ENCODE measurements around the gene DMKN.

DMKN gene

DNA sequence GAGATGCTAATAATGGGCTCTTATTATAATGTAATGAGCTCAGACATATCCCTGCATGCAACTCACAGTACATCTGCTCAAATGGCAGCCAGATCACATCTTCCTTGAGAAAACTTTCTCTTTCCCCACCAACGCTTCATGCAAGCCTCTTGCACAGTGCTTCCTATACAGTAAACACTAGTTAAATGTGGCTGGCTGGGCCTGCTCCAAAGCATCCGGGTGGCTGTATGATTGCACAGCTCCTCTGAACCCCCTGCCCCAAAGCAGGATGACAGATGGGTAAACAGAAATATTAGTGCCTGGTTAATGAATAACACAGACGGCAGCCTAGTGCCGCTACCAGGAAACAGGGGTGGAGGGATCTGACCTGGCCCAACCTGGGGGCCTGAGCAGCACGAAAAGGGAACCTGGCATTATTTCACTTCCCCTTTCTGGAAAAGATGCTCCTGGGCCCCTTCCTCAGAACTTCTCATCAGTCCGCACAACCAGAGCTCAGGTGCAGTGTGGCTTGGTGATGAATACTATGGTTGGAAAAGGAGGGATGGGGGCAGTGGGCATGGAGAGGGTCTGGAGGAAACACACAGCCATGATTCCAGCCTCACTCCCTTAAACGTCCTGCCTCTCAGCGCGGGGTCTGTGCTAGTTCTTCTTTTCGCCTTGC, 54.6 kb downstream of the DMKN start:
- Histone ChIP-seq H3K23ac (ENCODE audit: low read length in 2 of 2) (no peak overlapping the region), H4K8ac (ENCODE audit: low read length) (no peak overlapping the region), H2BK15ac (ENCODE audit: low read depth, poor library complexity, severe bottlenecking) (no peak overlapping the region), H3K27me3 (ENCODE audit: control insufficient read depth in 1 of 2, insufficient read depth in 1 of 2, low read length in 2 of 2) (peaks cover 0 to 16% of the 10 kb centered on the region in 2 experiments), H3K4me3 (ENCODE audit: insufficient read depth in 1 of 2, low read depth in 1 of 2, low read length in 2 of 2) (no peak overlapping the region), H3K4ac (ENCODE audit: low read depth in 1 of 2, low read length in 2 of 2) (no peak overlapping the region), H2AFZ (ENCODE audit: low read depth, low read length) (no peak overlapping the region), H3K9me3 (ENCODE audit: control insufficient read depth, low read length) (no peaks in the 10 kb centered on the region), H2BK12ac (ENCODE audit: low read length in 2 of 2) (peak overlapping the region in 1 of 2 experiments; percentile 2), H2BK120ac (ENCODE audit: low read depth, low read length) (no peak overlapping the region), H3K79me1 (replicated peaks; ENCODE audit: low read length, poor library complexity, severe bottlenecking) (no peaks in the 10 kb centered on the region), H2BK5ac (ENCODE audit: low read depth, low read length, poor library complexity, severe bottlenecking) (no peak overlapping the region), H3K14ac (ENCODE audit: low read length in 2 of 2) (no peak overlapping the region), H3K4me1 (ENCODE audit: control insufficient read depth, insufficient read depth, low read depth, low read length) (peaks cover 7% of the 10 kb centered on the region), H4K91ac (ENCODE audit: low read length) (no peak overlapping the region), H3K36me3 (ENCODE audit: control insufficient read depth in 1 of 2, insufficient read depth in 2 of 2, low read depth in 1 of 2, low read length in 2 of 2) (no peaks in the 10 kb centered on the region), H3K4me2 (ENCODE audit: low read length, poor library complexity, severe bottlenecking) (no peak overlapping the region), H3K9ac (ENCODE audit: low read length) (no peak overlapping the region), H2AK5ac (ENCODE audit: low read length, severe bottlenecking) (no peak overlapping the region), H3K18ac (ENCODE audit: low read depth in 1 of 2, low read length in 2 of 2) (no peak overlapping the region), H3K27ac (ENCODE audit: low read length, poor library complexity, severe bottlenecking) (no peak overlapping the region)
- peak; percentile 62 for DNase-seq
- 54% methylated on average over 9 of the region's 10 CpGs for WGBS

DNA sequence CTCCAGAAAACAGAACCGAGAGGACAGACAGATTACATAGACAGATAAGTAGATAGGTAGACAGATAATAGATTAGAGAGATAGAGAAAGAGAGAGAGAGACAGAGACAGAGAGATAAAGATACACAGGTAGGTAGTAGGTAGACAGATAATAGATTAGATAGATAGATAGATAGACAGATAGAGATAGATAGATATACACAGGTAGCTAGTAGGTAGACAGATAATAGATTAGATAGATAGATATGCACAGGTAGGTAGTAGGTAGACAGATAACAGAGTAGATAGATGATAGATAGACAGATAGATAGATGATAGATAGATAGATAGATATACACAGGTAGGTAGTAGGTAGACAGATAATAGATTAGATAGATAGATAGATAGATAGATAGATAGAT, 55.3 kb downstream of the DMKN start:
- 42% methylated on average over 1 of the region's 1 CpG for WGBS
- DNase-seq = no peak

DNA sequence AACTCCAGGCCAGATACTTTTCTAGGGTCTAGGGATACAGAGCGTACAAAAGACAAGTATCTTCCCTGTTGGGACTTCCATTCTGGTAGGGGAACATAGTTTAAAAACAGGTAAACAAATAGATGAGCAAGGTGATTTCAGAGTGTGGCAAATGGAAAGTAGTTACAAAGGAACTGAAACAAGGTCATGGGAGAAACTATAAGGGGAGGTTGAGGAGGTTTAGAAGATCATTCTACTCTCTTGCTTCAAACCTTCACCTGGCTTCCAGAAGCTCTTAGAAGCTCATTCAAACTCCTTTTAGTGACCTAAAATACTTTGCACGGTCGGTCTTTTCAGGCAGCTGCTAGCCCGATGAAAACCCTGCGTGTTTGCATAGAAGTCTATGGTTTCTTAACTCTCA, 56.3 kb downstream of the DMKN start:
- Histone ChIP-seq H4K91ac (ENCODE audit: low read length) (no peak overlapping the region), H3K79me1 (replicated peaks; ENCODE audit: low read length, poor library complexity, severe bottlenecking) (no peaks in the 10 kb centered on the region), H2AFZ (ENCODE audit: low read depth, low read length) (no peak overlapping the region), H2BK15ac (ENCODE audit: low read depth, poor library complexity, severe bottlenecking) (no peak overlapping the region), H2BK12ac (ENCODE audit: low read length in 2 of 2) (no peak overlapping the region), H3K27ac (ENCODE audit: low read length, poor library complexity, severe bottlenecking) (no peak overlapping the region), H3K14ac (ENCODE audit: low read length in 2 of 2) (no peak overlapping the region), H2AK5ac (ENCODE audit: low read length, severe bottlenecking) (no peak overlapping the region), H3K36me3 (ENCODE audit: control insufficient read depth in 1 of 2, insufficient read depth in 2 of 2, low read depth in 1 of 2, low read length in 2 of 2) (no peaks in the 10 kb centered on the region), H2BK5ac (ENCODE audit: low read depth, low read length, poor library complexity, severe bottlenecking) (no peak overlapping the region), H3K4me1 (ENCODE audit: control insufficient read depth, insufficient read depth, low read depth, low read length) (peaks cover 7% of the 10 kb centered on the region), H3K4me3 (ENCODE audit: insufficient read depth in 1 of 2, low read depth in 1 of 2, low read length in 2 of 2) (no peak overlapping the region), H3K4ac (ENCODE audit: low read depth in 1 of 2, low read length in 2 of 2) (no peak overlapping the region), H3K9me3 (ENCODE audit: control insufficient read depth, low read length) (no peaks in the 10 kb centered on the region), H2BK120ac (ENCODE audit: low read depth, low read length) (no peak overlapping the region), H4K8ac (ENCODE audit: low read length) (no peak overlapping the region), H3K18ac (ENCODE audit: low read depth in 1 of 2, low read length in 2 of 2) (no peak overlapping the region), H3K4me2 (ENCODE audit: low read length, poor library complexity, severe bottlenecking) (no peak overlapping the region), H3K23ac (ENCODE audit: low read length in 2 of 2) (no peak overlapping the region), H3K27me3 (ENCODE audit: control insufficient read depth in 1 of 2, insufficient read depth in 1 of 2, low read length in 2 of 2) (peaks cover 0 to 16% of the 10 kb centered on the region in 2 experiments), H3K9ac (ENCODE audit: low read length) (no peak overlapping the region)
- 92% methylated on average over 5 of the region's 5 CpGs for WGBS
- no peak for DNase-seq

More for the DNA sequence above, 55.3 kb downstream of the DMKN start:
- Histone ChIP-seq H3K23ac (ENCODE audit: low read length in 2 of 2) (no peak overlapping the region), H2BK120ac (ENCODE audit: low read depth, low read length) (no peak overlapping the region), H3K36me3 (ENCODE audit: control insufficient read depth in 1 of 2, insufficient read depth in 2 of 2, low read depth in 1 of 2, low read length in 2 of 2) (no peaks in the 10 kb centered on the region), H4K91ac (ENCODE audit: low read length) (no peak overlapping the region), H3K14ac (ENCODE audit: low read length in 2 of 2) (no peak overlapping the region), H3K4ac (ENCODE audit: low read depth in 1 of 2, low read length in 2 of 2) (no peak overlapping the region), H3K27ac (ENCODE audit: low read length, poor library complexity, severe bottlenecking) (no peak overlapping the region), H2BK15ac (ENCODE audit: low read depth, poor library complexity, severe bottlenecking) (no peak overlapping the region), H2AK5ac (ENCODE audit: low read length, severe bottlenecking) (no peak overlapping the region), H3K27me3 (ENCODE audit: control insufficient read depth in 1 of 2, insufficient read depth in 1 of 2, low read length in 2 of 2) (peaks cover 0 to 16% of the 10 kb centered on the region in 2 experiments), H4K8ac (ENCODE audit: low read length) (no peak overlapping the region), H2BK5ac (ENCODE audit: low read depth, low read length, poor library complexity, severe bottlenecking) (no peak overlapping the region), H3K4me3 (ENCODE audit: insufficient read depth in 1 of 2, low read depth in 1 of 2, low read length in 2 of 2) (no peak overlapping the region), H3K18ac (ENCODE audit: low read depth in 1 of 2, low read length in 2 of 2) (no peak overlapping the region), H3K9me3 (ENCODE audit: control insufficient read depth, low read length) (no peaks in the 10 kb centered on the region), H2AFZ (ENCODE audit: low read depth, low read length) (no peak overlapping the region), H3K4me1 (ENCODE audit: control insufficient read depth, insufficient read depth, low read depth, low read length) (peaks cover 7% of the 10 kb centered on the region), H3K9ac (ENCODE audit: low read length) (no peak overlapping the region), H3K4me2 (ENCODE audit: low read length, poor library complexity, severe bottlenecking) (no peak overlapping the region), H2BK12ac (ENCODE audit: low read length in 2 of 2) (no peak overlapping the region), H3K79me1 (replicated peaks; ENCODE audit: low read length, poor library complexity, severe bottlenecking) (no peaks in the 10 kb centered on the region)

DNA sequence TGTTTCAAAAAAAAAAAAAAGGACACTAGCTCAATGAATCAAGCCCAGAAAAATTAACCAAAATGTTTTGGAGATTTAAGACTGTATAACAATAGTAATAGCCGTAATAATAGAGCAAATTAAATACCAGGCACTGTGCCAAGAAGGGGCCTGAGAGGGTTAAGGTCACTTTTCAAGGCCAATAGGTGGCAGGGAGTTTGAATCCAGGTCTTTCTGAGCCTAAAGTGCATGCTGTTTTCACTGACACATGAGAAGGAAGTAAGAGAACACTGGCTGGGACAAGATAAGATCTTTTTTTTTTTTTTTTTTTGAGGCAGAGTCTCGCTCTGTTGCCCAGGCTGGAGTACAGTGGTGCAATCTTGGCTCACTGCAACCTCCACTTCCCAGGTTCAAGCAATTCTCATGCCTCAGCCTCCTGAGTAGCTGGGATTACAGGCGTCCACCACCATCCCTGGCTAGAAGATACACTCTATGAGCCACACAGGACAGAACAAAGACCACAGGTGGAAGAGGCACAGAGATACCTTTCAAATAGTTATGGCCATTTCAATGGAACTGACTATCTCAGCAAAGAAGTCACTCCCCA, 57.7 kb downstream of the DMKN start:
- Histone ChIP-seq H3K79me1 (replicated peaks; ENCODE audit: low read length, poor library complexity, severe bottlenecking) (no peaks in the 10 kb centered on the region), H3K18ac (ENCODE audit: low read depth in 1 of 2, low read length in 2 of 2) (no peak overlapping the region), H4K91ac (ENCODE audit: low read length) (no peak overlapping the region), H2BK5ac (ENCODE audit: low read depth, low read length, poor library complexity, severe bottlenecking) (no peak overlapping the region), H2AFZ (ENCODE audit: low read depth, low read length) (no peak overlapping the region), H3K9ac (ENCODE audit: low read length) (no peak overlapping the region), H4K8ac (ENCODE audit: low read length) (no peak overlapping the region), H3K4ac (ENCODE audit: low read depth in 1 of 2, low read length in 2 of 2) (no peak overlapping the region), H3K4me3 (ENCODE audit: insufficient read depth in 1 of 2, low read depth in 1 of 2, low read length in 2 of 2) (no peak overlapping the region), H3K14ac (ENCODE audit: low read length in 2 of 2) (no peak overlapping the region), H3K36me3 (ENCODE audit: control insufficient read depth in 1 of 2, insufficient read depth in 2 of 2, low read depth in 1 of 2, low read length in 2 of 2) (no peaks in the 10 kb centered on the region), H3K4me1 (ENCODE audit: control insufficient read depth, insufficient read depth, low read depth, low read length) (peaks cover 7% of the 10 kb centered on the region), H2AK5ac (ENCODE audit: low read length, severe bottlenecking) (no peak overlapping the region), H2BK15ac (ENCODE audit: low read depth, poor library complexity, severe bottlenecking) (no peak overlapping the region), H3K4me2 (ENCODE audit: low read length, poor library complexity, severe bottlenecking) (no peak overlapping the region), H2BK12ac (ENCODE audit: low read length in 2 of 2) (no peak overlapping the region), H3K27me3 (ENCODE audit: control insufficient read depth in 1 of 2, insufficient read depth in 1 of 2, low read length in 2 of 2) (peaks cover 8 to 16% of the 10 kb centered on the region in 2 experiments), H3K23ac (ENCODE audit: low read length in 2 of 2) (no peak overlapping the region), H3K27ac (ENCODE audit: low read length, poor library complexity, severe bottlenecking) (no peak overlapping the region), H3K9me3 (ENCODE audit: control insufficient read depth, low read length) (no peaks in the 10 kb centered on the region), H2BK120ac (ENCODE audit: low read depth, low read length) (no peak overlapping the region)
- 94% methylated on average over 3 of the region's 3 CpGs for WGBS
- DNase-seq = no peak
